B cell (primary cell): ENCODE results near the gene LRRC42. TPM values are rescaled to one million over a fixed set of nuclear protein-coding genes. Genes with fewer than 3 reads are reported as not detected.

Source experiments
- ATAC-seq: fragments of 200-7000 bp; cut with Tn5 transposase; one replicate; pipeline ENCODE4 v1.10.0; 2021; ENCODE audit warnings: low read depth, mild to moderate bottlenecking, moderate number of reproducible peaks, moderate library complexity
- CTCF ChIA-PET: fragments of 350-600 bp; sonication (Branson Sonifier 250); formaldehyde crosslinking; loops from one replicate; lab custom pipeline; 2021; ENCODE audit warnings: antibody characterized with exemption, inconsistent platforms; lab: Charles Lee
- POLR2A ChIA-PET: fragments of 350-600 bp; sonication (Branson Sonifier 250); formaldehyde crosslinking; loops from one replicate; lab custom pipeline; 2021; ENCODE audit warnings: antibody characterized with exemption; lab: Charles Lee
- DNase-seq: peaks from one replicate; pipeline ENCODE4 v3.0.0; 2013
- H2AFZ ChIP-seq: 2 replicates; pipeline ENCODE4 v1.6.1; 2012; ENCODE audit warnings: mild to moderate bottlenecking, low read depth, low read length; ENCODE audit not compliant: insufficient read depth, poor library complexity, severe bottlenecking
- H3K27ac ChIP-seq, 2 donors: 1 replicate in 1 of 2; 2 replicates in 1 of 2; pipeline ENCODE4 v1.5.1; 2012 to 2013; ENCODE audit warnings: low read length in 2 of 2, mild to moderate bottlenecking in 2 of 2, moderate library complexity in 1 of 2
- H3K27me3 ChIP-seq, 4 experiments: fragments of 200-600 bp in 1 of 4; sonication (generic) in 1 of 4; replicated peaks in 1 of 4; 1 replicate in 2 of 4; 2 replicates in 2 of 4; pipeline versions ENCODE4 v1.6.1 to v1.7.0; 2013 to 2016; ENCODE audit warnings: low read length in 3 of 4, mild to moderate bottlenecking in 2 of 4, mixed read lengths in 1 of 4, moderate library complexity in 1 of 4; ENCODE audit not compliant: insufficient read depth in 4 of 4, control insufficient read depth in 3 of 4; ENCODE audit errors: control extremely low read depth in 1 of 4
- H3K36me3 ChIP-seq, 2 experiments: replicated peaks in 1 of 2; 1 replicate in 1 of 2; 2 replicates in 1 of 2; pipeline versions ENCODE4 v1.6.1 to v1.7.1; 2013; ENCODE audit warnings: low read length in 1 of 2; ENCODE audit not compliant: insufficient read depth in 2 of 2, control insufficient read depth in 1 of 2; ENCODE audit errors: control extremely low read depth in 1 of 2, extremely low read depth in 1 of 2
- H3K4me1 ChIP-seq, 2 donors: fragments of 200-600 bp in 1 of 2; sonication (generic) in 1 of 2; 1 replicate in 1 of 2; 2 replicates in 1 of 2; pipeline versions ENCODE4 v1.5.1 to v1.6.1; 2013 to 2017; ENCODE audit warnings: low read length in 2 of 2; ENCODE audit not compliant: control insufficient read depth in 2 of 2, insufficient read depth in 2 of 2
- H3K4me2 ChIP-seq: replicated peaks from 2 replicates; pipeline ENCODE3; 2012; ENCODE audit warnings: mild to moderate bottlenecking, low read depth, low read length; ENCODE audit not compliant: poor library complexity, severe bottlenecking
- H3K4me3 ChIP-seq, 5 experiments: fragments of 200-600 bp in 1 of 5; sonication (generic) in 1 of 5; 1 replicate in 3 of 5; 2 replicates in 2 of 5; pipeline versions ENCODE4 v1.5.1 to v1.7.0; 2011 to 2016; ENCODE audit warnings: low read length in 4 of 5, mild to moderate bottlenecking in 4 of 5, low read depth in 2 of 5, control low read depth in 1 of 5, moderate library complexity in 1 of 5; ENCODE audit not compliant: insufficient read depth in 1 of 5; ENCODE audit errors: control extremely low read depth in 1 of 5, extremely low read depth in 1 of 5
- H3K79me2 ChIP-seq: fragments of 200-600 bp; sonication (generic); one replicate; pipeline ENCODE4 v1.6.0; 2016; ENCODE audit warnings: low read length; ENCODE audit not compliant: control insufficient read depth, insufficient read depth
- H3K9ac ChIP-seq: fragments of 200-600 bp; sonication (generic); 2 replicates; pipeline ENCODE4 v1.6.1; 2017; ENCODE audit warnings: mild to moderate bottlenecking, low read length, moderate library complexity
- H3K9me3 ChIP-seq, 3 donors: one replicate each; pipeline versions ENCODE4 v1.6.1 to v1.7.1; 2013; ENCODE audit warnings: low read length in 2 of 3; ENCODE audit not compliant: control insufficient read depth in 2 of 3, insufficient read depth in 1 of 3; ENCODE audit errors: control extremely low read depth in 1 of 3
- H4K20me1 ChIP-seq: 2 replicates; pipeline ENCODE4 v1.6.0; 2012; ENCODE audit warnings: mild to moderate bottlenecking, low read length; ENCODE audit not compliant: insufficient read depth, control insufficient read depth, poor library complexity, severe bottlenecking
- H3K27ac Mint-ChIP-seq: one replicate; pipeline ENCODE4 v1.8.0; 2021; ENCODE audit warnings: mixed read lengths
- H3K27me3 Mint-ChIP-seq: one replicate; pipeline ENCODE4 v1.8.0; 2021; ENCODE audit warnings: mixed read lengths
- H3K4me1 Mint-ChIP-seq: one replicate; pipeline ENCODE4 v1.8.0; 2021; ENCODE audit warnings: mixed read lengths
- H3K4me3 Mint-ChIP-seq: one replicate; pipeline ENCODE4 v1.8.0; 2021; ENCODE audit warnings: mixed read lengths
- H3K9me3 Mint-ChIP-seq: one replicate; pipeline ENCODE4 v1.8.0; 2022; ENCODE audit warnings: mixed read lengths; ENCODE audit not compliant: insufficient read depth
- EZH2 ChIP-seq: IDR thresholded peaks from 2 replicates; pipeline ENCODE4 v1.6.1; 2012; ENCODE audit warnings: borderline replicate concordance, low read depth, mild to moderate bottlenecking, moderate library complexity, low read length; ENCODE audit not compliant: insufficient read depth, poor library complexity, severe bottlenecking
- WGBS: methylation state at CpG from one replicate; pipeline ENCODE4 v1.1.5; 2013; ENCODE audit warnings: missing lambda C conversion rate; ENCODE audit not compliant: insufficient coverage; 5-methylcytosine and 5-hydroxymethylcytosine counted together
- intact Hi-C: fragments of 100-400 bp; cut with micrococcal nuclease; formaldehyde crosslinking; loops from one replicate; pipeline ENCODE4 v1.10.0; 2022
- polyA plus RNA-seq: library from polyadenylated mRNA; depleted of rRNA; stranded (reverse); fragments of >200 nt; gene quantifications from 2 replicates; pipeline ENCODE4 v1.2.3, GENCODE V29; 2012
- total RNA-seq, 2 donors: library from RNA; stranded (reverse); fragments of 120-200 nt in 1 of 2; gene quantifications; 1 replicate in 1 of 2; 2 replicates in 1 of 2; pipeline versions ENCODE4 v1.2.3 to v1.2.4, GENCODE V29; 2013 to 2022
- TF ChIP-seq, protein P1 (sequence below): fragments of 200-600 bp; IDR thresholded peaks from one replicate; pipeline ENCODE4 v1.8.0; 2022; ENCODE audit warnings: antibody characterized with exemption, mild to moderate bottlenecking

Gene LRRC42
- total and polyA plus RNA-seq, 2 donors (not counting 1 experiment from before 2014, with no cell fraction given): 4.7 to 10.3 TPM

DNA sequence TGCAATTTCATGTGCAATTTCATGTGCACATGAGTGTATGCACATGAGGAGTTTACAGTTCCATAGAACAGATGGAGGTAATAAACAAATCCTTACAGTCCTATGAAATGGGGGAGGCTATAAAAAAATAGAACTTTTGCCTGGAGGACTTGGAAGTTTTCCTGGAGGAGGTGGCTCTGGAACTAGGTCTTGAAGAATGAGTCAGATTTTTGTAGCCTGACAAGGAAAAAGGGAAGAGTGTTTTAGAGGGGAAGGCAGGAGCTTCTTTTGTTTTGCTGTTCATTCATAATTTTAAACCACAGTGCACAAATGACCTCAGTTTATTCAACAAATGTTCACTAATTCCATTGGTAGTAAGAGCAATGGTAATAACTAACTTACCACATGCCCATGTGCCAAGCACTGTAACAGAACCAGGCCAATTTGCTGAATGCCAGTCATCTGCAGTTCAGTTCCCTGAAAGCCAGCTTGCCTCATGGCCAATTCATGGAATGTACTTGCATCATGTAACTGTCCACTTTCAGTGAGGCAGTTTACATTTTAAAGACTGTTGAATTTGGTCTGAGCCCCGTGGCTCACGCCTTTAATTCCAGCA is 49.4 kb upstream of the LRRC42 start:
- TF ChIP-seq, protein P1, sequence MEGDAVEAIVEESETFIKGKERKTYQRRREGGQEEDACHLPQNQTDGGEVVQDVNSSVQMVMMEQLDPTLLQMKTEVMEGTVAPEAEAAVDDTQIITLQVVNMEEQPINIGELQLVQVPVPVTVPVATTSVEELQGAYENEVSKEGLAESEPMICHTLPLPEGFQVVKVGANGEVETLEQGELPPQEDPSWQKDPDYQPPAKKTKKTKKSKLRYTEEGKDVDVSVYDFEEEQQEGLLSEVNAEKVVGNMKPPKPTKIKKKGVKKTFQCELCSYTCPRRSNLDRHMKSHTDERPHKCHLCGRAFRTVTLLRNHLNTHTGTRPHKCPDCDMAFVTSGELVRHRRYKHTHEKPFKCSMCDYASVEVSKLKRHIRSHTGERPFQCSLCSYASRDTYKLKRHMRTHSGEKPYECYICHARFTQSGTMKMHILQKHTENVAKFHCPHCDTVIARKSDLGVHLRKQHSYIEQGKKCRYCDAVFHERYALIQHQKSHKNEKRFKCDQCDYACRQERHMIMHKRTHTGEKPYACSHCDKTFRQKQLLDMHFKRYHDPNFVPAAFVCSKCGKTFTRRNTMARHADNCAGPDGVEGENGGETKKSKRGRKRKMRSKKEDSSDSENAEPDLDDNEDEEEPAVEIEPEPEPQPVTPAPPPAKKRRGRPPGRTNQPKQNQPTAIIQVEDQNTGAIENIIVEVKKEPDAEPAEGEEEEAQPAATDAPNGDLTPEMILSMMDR: no peak
- Mint-ChIP-seq H3K4me1 (peaks cover 5% of the 10 kb centered on the region), H3K27ac (no peak overlapping the region), H3K27me3 (peaks cover 10% of the 10 kb centered on the region), H3K9me3 (no peaks in the 10 kb centered on the region), H3K4me3 (no peak overlapping the region)
- Histone ChIP-seq H4K20me1 (no peaks in the 10 kb centered on the region), H3K36me3 (no peaks in the 10 kb centered on the region), H3K4me2 (no peak overlapping the region), H3K4me1 (peaks cover 0 to 8% of the 10 kb centered on the region in 2 donors), H2AFZ (no peak overlapping the region), H3K27ac (no peak overlapping the region), H3K79me2 (no peaks in the 10 kb centered on the region), H3K9me3 (no peaks in the 10 kb centered on the region), H3K4me3 (no peak overlapping the region), H3K9ac (no peak overlapping the region), H3K27me3 (no peaks in the 10 kb centered on the region)
- DNase-seq: no peak
- 93% methylated on average over 2 of the region's 2 CpGs for WGBS
- intact Hi-C loops: no loop called here
- ChIA-PET POLR2A (no interaction called here), CTCF (no interaction called here)
- no peak for ATAC-seq

DNA sequence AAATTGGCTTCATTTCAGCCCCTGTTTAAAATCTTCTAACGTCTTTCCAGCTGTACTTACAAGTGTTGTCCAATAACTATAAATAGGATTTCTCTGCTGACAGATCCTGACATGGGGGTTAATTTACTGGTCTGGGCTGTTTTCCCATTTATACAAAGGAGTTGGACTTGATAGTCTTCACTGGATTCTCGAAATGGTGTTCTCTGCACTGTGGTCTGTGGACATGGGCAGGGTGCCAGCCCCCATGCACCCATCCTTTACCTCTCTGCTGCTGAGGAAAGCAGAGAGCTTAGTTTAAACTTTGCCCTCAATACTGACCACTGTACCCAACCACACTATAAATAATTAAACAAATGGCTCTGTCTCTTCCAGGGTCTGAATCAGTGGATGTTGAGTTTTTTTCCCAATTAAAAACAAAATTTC is 46.9 kb upstream of the LRRC42 start:
- Histone ChIP-seq H3K27ac (no peak overlapping the region), H3K79me2 (no peaks in the 10 kb centered on the region), H3K9ac (no peak overlapping the region), H3K27me3 (no peaks in the 10 kb centered on the region), H3K4me1 (no peaks in the 10 kb centered on the region), H2AFZ (no peak overlapping the region), H3K9me3 (no peaks in the 10 kb centered on the region), H3K4me3 (no peak overlapping the region), H3K36me3 (no peaks in the 10 kb centered on the region), H4K20me1 (no peaks in the 10 kb centered on the region), H3K4me2 (no peak overlapping the region)
- TF ChIP-seq, protein P1: no peak
- TF ChIP-seq EZH2: no peak
- POLR2A ChIA-PET: no interaction called here
- no peak for DNase-seq
- Mint-ChIP-seq H3K4me1 (no peaks in the 10 kb centered on the region), H3K27me3 (peaks cover 10% of the 10 kb centered on the region), H3K4me3 (no peak overlapping the region), H3K27ac (no peak overlapping the region), H3K9me3 (no peaks in the 10 kb centered on the region)
- WGBS: 17% methylated on average over 1 of the region's 2 CpGs
- CTCF ChIA-PET: interaction anchor here (0.7 kb wide), 1 partner anchor 59 kb away, joined by 5 read pairs; no protein-coding TSS in a partner anchor
- intact Hi-C loops: no loop called here
- no peak for ATAC-seq
